HG03175 (cell line): ENCODE results near the gene TLX2.

Experiments used
- ATAC-seq: cut with Tn5 transposase; IDR thresholded peaks from one replicate; pipeline ENCODE4 v1.9.1; 2021; ENCODE audit warnings: mild to moderate bottlenecking, moderate library complexity; ENCODE audit not compliant: unreplicated experiment

Gene TLX2

GRCh38 chr2:74511104-74511989 is 2.9 kb upstream of the TLX2 start:
- no peak for ATAC-seq

- no peak for ATAC-seq
Measured at GRCh38 chr2:74512744-74513604, 1.3 kb upstream of the TLX2 start.

- ATAC-seq: no peak
Measured at GRCh38 chr2:74513605-74514367, 464 bp upstream of the TLX2 start.

- no peak for ATAC-seq
Measured at GRCh38 chr2:74515271-74515980, 1.2 kb downstream of the TLX2 start.

GRCh38 chr2:74515981-74516633 is 1.9 kb downstream of the TLX2 start:
- no peak for ATAC-seq

- no peak for ATAC-seq
Measured at GRCh38 chr2:74516650-74517049, 2.4 kb downstream of the TLX2 start.

GRCh38 chr2:74522516-74522915 is 8.3 kb downstream of the TLX2 start:
- no peak for ATAC-seq

- no peak for ATAC-seq
Measured at GRCh38 chr2:74524005-74524404, 9.8 kb downstream of the TLX2 start.

- ATAC-seq: no peak
Measured at GRCh38 chr2:74524955-74525716, 10.9 kb downstream of the TLX2 start.

GRCh38 chr2:74525717-74526648 is 11.7 kb downstream of the TLX2 start, which contains the start of gene DQX1:
Gene DQX1 (minus strand): TSS chr2:74526231. CDS start chr2:74525729, 502 bp downstream.
- ATAC-seq: no peak

GRCh38 chr2:74526649-74527230 is 12.5 kb downstream of the TLX2 start:
- no peak for ATAC-seq

- ATAC-seq: no peak
Measured at GRCh38 chr2:74527741-74528140, 13.5 kb downstream of the TLX2 start.

- peak; percentile 7 for ATAC-seq
Measured at GRCh38 chr2:74528600-74529356, 14.5 kb downstream of the TLX2 start.

- peak; percentile 83 for ATAC-seq
Measured at GRCh38 chr2:74529357-74530238, 15.3 kb downstream of the TLX2 start, which contains the start of the genes AUP1 and HTRA2. Gene AUP1 (minus strand): TSS chr2:74529706. CDS start chr2:74529629, 77 bp downstream. Gene HTRA2 (plus strand): TSS chr2:74529933. CDS start chr2:74530007, 74 bp downstream.
